ENCODE measurements around the gene MAZ. TPM values are rescaled to one million over a fixed set of nuclear protein-coding genes. Genes with fewer than 3 reads are reported as not detected.

Gene MAZ
- polyA plus RNA-seq, 1 donor from 2014 or later = 147 TPM

DNA sequence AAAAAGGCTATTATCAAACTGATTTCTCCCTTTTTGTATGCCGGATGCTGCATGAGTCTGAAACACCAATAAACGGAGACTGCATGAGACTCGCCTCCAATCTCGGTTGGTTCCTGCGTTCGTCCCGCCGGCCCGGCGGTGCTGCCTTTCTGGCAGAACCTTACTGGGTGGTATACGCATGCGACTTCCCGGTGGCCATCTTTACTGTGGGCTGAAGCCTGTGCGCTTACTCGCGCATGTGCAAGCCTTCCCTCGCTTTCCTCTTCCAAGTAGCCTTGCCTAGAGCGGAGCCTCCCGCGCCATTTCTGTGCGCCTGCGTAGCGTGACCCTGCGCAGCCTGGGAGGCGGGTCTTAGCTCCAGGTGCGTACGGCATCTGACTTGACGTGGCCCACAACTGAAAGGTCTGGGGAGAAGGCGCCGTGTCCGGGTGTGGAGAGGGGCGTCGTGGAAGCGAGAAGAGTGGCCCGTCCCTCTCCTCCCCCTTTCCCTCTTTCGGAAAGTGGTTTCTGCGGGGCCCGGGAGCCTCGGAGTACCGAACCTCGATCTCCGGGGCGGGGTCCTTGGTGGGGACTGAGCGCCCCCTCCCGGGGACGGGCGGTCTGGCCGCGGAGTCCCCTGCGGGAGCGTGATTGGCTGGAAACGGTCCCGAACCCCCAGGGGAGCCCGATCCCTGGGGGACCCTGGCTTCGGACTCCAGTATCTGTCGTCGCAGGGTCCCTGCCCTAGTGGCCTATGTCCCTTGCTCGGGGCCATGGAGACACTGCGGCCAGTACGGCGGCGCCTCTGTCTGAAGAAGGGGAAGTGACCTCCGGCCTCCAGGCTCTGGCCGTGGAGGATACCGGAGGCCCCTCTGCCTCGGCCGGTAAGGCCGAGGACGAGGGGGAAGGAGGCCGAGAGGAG is 9.7 kb downstream of the MAZ start, which contains the start of gene PAGR1:
Gene PAGR1 (plus strand): TSS at position 360 of the 901 bp plus-strand sequence. CDS start 374 bp downstream, at position 734.
- Histone ChIP-seq H3K9me3 (ENCODE audit: low read length) (no peaks in the 10 kb centered on the region), H3K79me2 (replicated peaks; ENCODE audit: insufficient read depth, low read length) (peaks cover 35% of the 10 kb centered on the region), H3K4me3 (ENCODE audit: low read length) (peak within 1 kb of the TSS; percentile 100), H3K4me2 (ENCODE audit: low read length) (peak within 1 kb of the TSS; percentile 95), H3K27me3 (ENCODE audit: insufficient read depth, low read depth, low read length) (no peaks in the 10 kb centered on the region), H3K9ac (ENCODE audit: low read length) (peak within 1 kb of the TSS; percentile 99), H3F3A (ENCODE audit: insufficient read depth, low read length, poor library complexity, severe bottlenecking) (no peaks in the 10 kb centered on the region), H3K9me2 (ENCODE audit: insufficient read depth, low read length) (no peaks in the 10 kb centered on the region), H2AFZ (ENCODE audit: low read depth, low read length) (peak within 1 kb of the TSS; percentile 48), H4K20me1 (ENCODE audit: insufficient read depth) (no peaks in the 10 kb centered on the region), H3K36me3 (ENCODE audit: insufficient read depth, low read length) (no peaks in the 10 kb centered on the region), H3K27ac (ENCODE audit: low read length) (peak within 1 kb of the TSS; percentile 98)
- TF ChIP-seq SMC3 (conservative IDR thresholded peaks at IDR 0.05; ENCODE audit: poor library complexity) = peak; percentile 79
- peak; percentile 59 for TF ChIP-seq EP300 (conservative IDR thresholded peaks at IDR 0.05; ENCODE audit: poor library complexity, severe bottlenecking)
- TF ChIP-seq EZH2 (IDR thresholded peaks at IDR 0.05; ENCODE audit: borderline replicate concordance, insufficient read depth, low read length, poor library complexity, severe bottlenecking) = no peak
- TF ChIP-seq RAD21 (conservative IDR thresholded peaks at IDR 0.05) = peak; percentile 79
- no peak for TF ChIP-seq TAF1 (IDR thresholded peaks at IDR 0.05; ENCODE audit: low read depth)
- peak; percentile 91 for TF ChIP-seq MXI1 (conservative IDR thresholded peaks at IDR 0.05; ENCODE audit: poor library complexity, severe bottlenecking)
- TF ChIP-seq, protein P1, sequence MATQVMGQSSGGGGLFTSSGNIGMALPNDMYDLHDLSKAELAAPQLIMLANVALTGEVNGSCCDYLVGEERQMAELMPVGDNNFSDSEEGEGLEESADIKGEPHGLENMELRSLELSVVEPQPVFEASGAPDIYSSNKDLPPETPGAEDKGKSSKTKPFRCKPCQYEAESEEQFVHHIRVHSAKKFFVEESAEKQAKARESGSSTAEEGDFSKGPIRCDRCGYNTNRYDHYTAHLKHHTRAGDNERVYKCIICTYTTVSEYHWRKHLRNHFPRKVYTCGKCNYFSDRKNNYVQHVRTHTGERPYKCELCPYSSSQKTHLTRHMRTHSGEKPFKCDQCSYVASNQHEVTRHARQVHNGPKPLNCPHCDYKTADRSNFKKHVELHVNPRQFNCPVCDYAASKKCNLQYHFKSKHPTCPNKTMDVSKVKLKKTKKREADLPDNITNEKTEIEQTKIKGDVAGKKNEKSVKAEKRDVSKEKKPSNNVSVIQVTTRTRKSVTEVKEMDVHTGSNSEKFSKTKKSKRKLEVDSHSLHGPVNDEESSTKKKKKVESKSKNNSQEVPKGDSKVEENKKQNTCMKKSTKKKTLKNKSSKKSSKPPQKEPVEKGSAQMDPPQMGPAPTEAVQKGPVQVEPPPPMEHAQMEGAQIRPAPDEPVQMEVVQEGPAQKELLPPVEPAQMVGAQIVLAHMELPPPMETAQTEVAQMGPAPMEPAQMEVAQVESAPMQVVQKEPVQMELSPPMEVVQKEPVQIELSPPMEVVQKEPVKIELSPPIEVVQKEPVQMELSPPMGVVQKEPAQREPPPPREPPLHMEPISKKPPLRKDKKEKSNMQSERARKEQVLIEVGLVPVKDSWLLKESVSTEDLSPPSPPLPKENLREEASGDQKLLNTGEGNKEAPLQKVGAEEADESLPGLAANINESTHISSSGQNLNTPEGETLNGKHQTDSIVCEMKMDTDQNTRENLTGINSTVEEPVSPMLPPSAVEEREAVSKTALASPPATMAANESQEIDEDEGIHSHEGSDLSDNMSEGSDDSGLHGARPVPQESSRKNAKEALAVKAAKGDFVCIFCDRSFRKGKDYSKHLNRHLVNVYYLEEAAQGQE (IDR thresholded peaks at IDR 0.05; ENCODE audit: borderline replicate concordance) = no peak
- TF ChIP-seq, protein P2, sequence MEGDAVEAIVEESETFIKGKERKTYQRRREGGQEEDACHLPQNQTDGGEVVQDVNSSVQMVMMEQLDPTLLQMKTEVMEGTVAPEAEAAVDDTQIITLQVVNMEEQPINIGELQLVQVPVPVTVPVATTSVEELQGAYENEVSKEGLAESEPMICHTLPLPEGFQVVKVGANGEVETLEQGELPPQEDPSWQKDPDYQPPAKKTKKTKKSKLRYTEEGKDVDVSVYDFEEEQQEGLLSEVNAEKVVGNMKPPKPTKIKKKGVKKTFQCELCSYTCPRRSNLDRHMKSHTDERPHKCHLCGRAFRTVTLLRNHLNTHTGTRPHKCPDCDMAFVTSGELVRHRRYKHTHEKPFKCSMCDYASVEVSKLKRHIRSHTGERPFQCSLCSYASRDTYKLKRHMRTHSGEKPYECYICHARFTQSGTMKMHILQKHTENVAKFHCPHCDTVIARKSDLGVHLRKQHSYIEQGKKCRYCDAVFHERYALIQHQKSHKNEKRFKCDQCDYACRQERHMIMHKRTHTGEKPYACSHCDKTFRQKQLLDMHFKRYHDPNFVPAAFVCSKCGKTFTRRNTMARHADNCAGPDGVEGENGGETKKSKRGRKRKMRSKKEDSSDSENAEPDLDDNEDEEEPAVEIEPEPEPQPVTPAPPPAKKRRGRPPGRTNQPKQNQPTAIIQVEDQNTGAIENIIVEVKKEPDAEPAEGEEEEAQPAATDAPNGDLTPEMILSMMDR (IDR thresholded peaks at IDR 0.05; ENCODE audit: poor library complexity, severe bottlenecking) = peak; percentile 99
- peak; percentile 85 for TF ChIP-seq POLR2AphosphoS5 (IDR thresholded peaks at IDR 0.05)

DNA sequence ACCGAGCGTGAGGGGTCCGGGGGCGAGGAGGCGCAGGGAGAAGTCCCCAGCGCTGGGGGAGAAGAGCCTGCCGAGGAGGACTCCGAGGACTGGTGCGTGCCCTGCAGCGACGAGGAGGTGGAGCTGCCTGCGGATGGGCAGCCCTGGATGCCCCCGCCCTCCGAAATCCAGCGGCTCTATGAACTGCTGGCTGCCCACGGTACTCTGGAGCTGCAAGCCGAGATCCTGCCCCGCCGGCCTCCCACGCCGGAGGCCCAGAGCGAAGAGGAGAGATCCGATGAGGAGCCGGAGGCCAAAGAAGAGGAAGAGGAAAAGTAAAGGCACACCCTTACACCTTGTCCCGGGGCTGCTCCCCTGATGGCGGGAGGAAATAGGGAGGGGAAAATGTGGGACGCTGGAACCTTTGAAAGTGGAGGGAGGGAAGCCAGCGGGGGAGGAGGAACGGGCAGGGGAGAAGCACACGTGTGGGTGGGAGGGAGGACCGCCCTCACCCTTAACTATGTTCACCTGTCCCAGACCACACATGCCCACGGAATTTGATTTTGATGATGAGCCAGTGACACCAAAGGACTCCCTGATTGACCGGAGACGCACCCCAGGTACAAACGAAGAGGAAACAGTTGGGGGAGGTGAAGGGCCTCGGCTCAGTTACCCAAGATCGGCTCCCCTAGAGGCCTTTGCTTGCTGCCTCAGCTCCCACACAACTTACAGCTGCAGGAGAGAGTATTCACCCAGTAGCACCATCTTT is 10.5 kb downstream of the MAZ start:
- Histone ChIP-seq H4K20me1 (ENCODE audit: insufficient read depth) (no peaks in the 10 kb centered on the region), H3K4me3 (ENCODE audit: low read length) (peak overlapping the region; percentile 100), H3F3A (ENCODE audit: insufficient read depth, low read length, poor library complexity, severe bottlenecking) (no peaks in the 10 kb centered on the region), H3K9ac (ENCODE audit: low read length) (peak overlapping the region; percentile 80), H3K9me2 (ENCODE audit: insufficient read depth, low read length) (no peaks in the 10 kb centered on the region), H3K9me3 (ENCODE audit: low read length) (no peaks in the 10 kb centered on the region), H3K36me3 (ENCODE audit: insufficient read depth, low read length) (no peaks in the 10 kb centered on the region), H3K79me2 (replicated peaks; ENCODE audit: insufficient read depth, low read length) (peaks cover 35% of the 10 kb centered on the region), H3K27me3 (ENCODE audit: insufficient read depth, low read depth, low read length) (no peaks in the 10 kb centered on the region), H2AFZ (ENCODE audit: low read depth, low read length) (no peak overlapping the region), H3K4me2 (ENCODE audit: low read length) (peak overlapping the region; percentile 68), H3K27ac (ENCODE audit: low read length) (peak overlapping the region; percentile 98)
- TF ChIP-seq TAF1 (IDR thresholded peaks at IDR 0.05; ENCODE audit: low read depth) = peak; percentile 14
- no peak for TF ChIP-seq EP300 (conservative IDR thresholded peaks at IDR 0.05; ENCODE audit: poor library complexity, severe bottlenecking)
- TF ChIP-seq, protein P2 (IDR thresholded peaks at IDR 0.05; ENCODE audit: poor library complexity, severe bottlenecking) = peak; percentile 38
